HepG2 (cell line): ENCODE measurements around the gene ARTN. TPM values are rescaled to one million over a fixed set of nuclear protein-coding genes. Genes with fewer than 3 reads are reported as not detected.

Source experiments
- ATAC-seq: fragments of 200-7000 bp; cut with Tn5 transposase; 3 replicates; pipeline ENCODE4 v1.9.1; 2020; ENCODE audit warnings: mild to moderate bottlenecking, moderate library complexity
- BruUV-seq: library from RNA; stranded (reverse); fragments of 400-500 nt; replicated peaks from 2 replicates; lab custom pipeline; 2021; lab: Mats Ljungman, UMichigan
- CTCF ChIA-PET: fragments of 300-600 bp; formaldehyde crosslinking; extraction: SDS; loops from one replicate; lab custom pipeline; 2021; ENCODE audit warnings: low total read pairs, inconsistent platforms, low intra/inter-chr PET ratio; lab: Yijun Ruan, JAX
- POLR2A ChIA-PET: fragments of 350-600 bp; sonication (Branson Sonifier 250); formaldehyde crosslinking; loops from one replicate; lab custom pipeline; 2020; ENCODE audit warnings: antibody characterized with exemption, inconsistent platforms; lab: Yijun Ruan, JAX
- DNase-seq: peaks from one replicate; pipeline ENCODE4 v3.0.0-alpha.2; 2015; ENCODE audit warnings: low spot score
- FAIRE-seq: peaks from 3 replicates; lab custom pipeline; 2011; peaks lifted over from hg19 to GRCh38; lab: Jason Lieb, UNC
- H2AFZ ChIP-seq: one replicate; pipeline ENCODE4 v1.6.1; 2011; ENCODE audit warnings: low read length, inconsistent platforms
- H3K27ac ChIP-seq: fragments of 300-600 bp; 3 replicates; pipeline ENCODE4 v1.8.0; 2011; ENCODE audit warnings: mixed run types, mild to moderate bottlenecking, mixed read lengths, low read length, inconsistent platforms; ENCODE audit not compliant: insufficient read depth; ENCODE audit errors: extremely low read length
- H3K27me3 ChIP-seq, 2 experiments: fragments of 200-600 bp in 1 of 2; 2 replicates in 1 of 2; 3 replicates in 1 of 2; pipeline versions ENCODE4 v1.6.0 to v1.8.0; 2011; ENCODE audit warnings: low read length in 2 of 2, mild to moderate bottlenecking in 2 of 2, moderate library complexity in 2 of 2, inconsistent platforms in 1 of 2; ENCODE audit not compliant: insufficient read depth in 2 of 2, control insufficient read depth in 1 of 2
- H3K36me3 ChIP-seq, 2 experiments: fragments of 200-600 bp in 1 of 2; replicated peaks in 1 of 2; 2 replicates in 1 of 2; 3 replicates in 1 of 2; pipeline versions ENCODE4 v1.5.1 to v1.8.0; 2011; ENCODE audit warnings: low read length in 2 of 2, inconsistent platforms in 1 of 2; ENCODE audit not compliant: insufficient read depth in 2 of 2, control insufficient read depth in 1 of 2
- H3K4me1 ChIP-seq: 2 replicates; pipeline ENCODE4 v1.5.1; 2012; ENCODE audit warnings: low read length, inconsistent platforms; ENCODE audit not compliant: insufficient read depth
- H3K4me2 ChIP-seq: 2 replicates; pipeline ENCODE4 v1.6.0; 2011; ENCODE audit warnings: low read depth, low read length, inconsistent platforms
- H3K4me3 ChIP-seq, 3 experiments: fragments of 200-600 bp in 1 of 3; sonication (generic), shearing (Covaris generic) in 1 of 3; replicated peaks in 1 of 3; 2 replicates each; pipeline ENCODE4 v1.5.1; 2011 to 2016; ENCODE audit warnings: low read length in 3 of 3, inconsistent platforms in 2 of 3, low read depth in 2 of 3, mild to moderate bottlenecking in 2 of 3, control low read depth in 1 of 3, mixed read lengths in 1 of 3; ENCODE audit not compliant: insufficient read depth in 1 of 3
- H3K79me2 ChIP-seq: one replicate; pipeline ENCODE4 v1.6.1; 2011; ENCODE audit warnings: low read length, inconsistent platforms; ENCODE audit not compliant: insufficient read depth
- H3K9ac ChIP-seq: 2 replicates; pipeline ENCODE4 v1.6.0; 2011; ENCODE audit warnings: mild to moderate bottlenecking, low read depth, low read length, inconsistent platforms; ENCODE audit not compliant: insufficient read depth
- H3K9me3 ChIP-seq: 2 replicates; pipeline ENCODE4 v1.5.1; 2012; ENCODE audit warnings: mild to moderate bottlenecking, low read length
- H4K20me1 ChIP-seq: 2 replicates; pipeline ENCODE4 v1.6.0; 2011; ENCODE audit warnings: inconsistent platforms, mild to moderate bottlenecking, low read length, moderate library complexity; ENCODE audit not compliant: insufficient read depth
- AKNA ChIP-seq: sonication (generic); formaldehyde crosslinking; IDR thresholded peaks from 2 replicates; pipeline ENCODE4 v1.4.0; 2020; ENCODE audit warnings: missing genetic modification reagents, borderline replicate concordance
- BCL6 ChIP-seq: IDR thresholded peaks from 2 replicates; pipeline ENCODE4 v1.6.1; 2016; ENCODE audit warnings: missing genetic modification reagents, missing compliant biosample characterization
- NR3C1 ChIP-seq: sonication (generic); formaldehyde crosslinking; IDR thresholded peaks from 2 replicates; pipeline ENCODE4 v1.4.0; 2020; ENCODE audit warnings: missing genetic modification reagents
- PREB ChIP-seq: sonication (generic); formaldehyde crosslinking; IDR thresholded peaks from 2 replicates; pipeline ENCODE4 v1.4.0; 2020; ENCODE audit warnings: missing genetic modification reagents
- SMAD3 ChIP-seq: sonication (generic); formaldehyde crosslinking; IDR thresholded peaks from 2 replicates; pipeline ENCODE4 v1.4.0; 2020; ENCODE audit warnings: missing genetic modification reagents
- SMARCC2 ChIP-seq: fragments of 450-650 bp; IDR thresholded peaks from 2 replicates; pipeline ENCODE4 v1.6.1; 2017; ENCODE audit warnings: antibody characterized with exemption, mild to moderate bottlenecking
- TOPORS ChIP-seq: sonication (generic); formaldehyde crosslinking; IDR thresholded peaks from 2 replicates; pipeline ENCODE4 v1.8.0; 2023; ENCODE audit warnings: mild to moderate bottlenecking, missing genetic modification reagents
- ZNF556 ChIP-seq: sonication (generic); formaldehyde crosslinking; IDR thresholded peaks from 2 replicates; pipeline ENCODE4 v1.4.0; 2020; ENCODE audit warnings: mild to moderate bottlenecking, missing genetic modification reagents, borderline replicate concordance
- WGBS: methylation state at CpG from one replicate; pipeline ENCODE4 v1.1.6; 2017; ENCODE audit warnings: low lambda C conversion rate; 5-methylcytosine and 5-hydroxymethylcytosine counted together
- in situ Hi-C: cut with HindIII; loops from 2 replicates; pipeline ENCODE4 v1.10.0; 2017; ENCODE audit warnings: low pct_unique_long_range_greater_than_20kb; ENCODE audit not compliant: extremely low pct_ligation_motif_present
- intact Hi-C: fragments of 100-400 bp; cut with micrococcal nuclease; formaldehyde crosslinking; loops from one replicate; pipeline ENCODE4 v1.10.0; 2022; ENCODE audit not compliant: unreplicated experiment
- polyA plus RNA-seq, 8 experiments: library from polyadenylated mRNA; depleted of rRNA in 3 of 8; stranded (reverse) in 7 of 8; unstranded in 1 of 8; fragments of >200 nt; fragmentation: Illumina TruSeq in 4 of 8; extraction: Trizol in 4 of 8; gene quantifications; 2 replicates each; pipeline versions ENCODE4 v1.2.1 to v1.2.3, GENCODE V29; 2011 to 2016; ENCODE audit warnings: low read depth in 4 of 8, missing spikeins in 1 of 8, mixed read lengths in 1 of 8; ENCODE audit not compliant: insufficient read depth in 1 of 8
- total RNA-seq, 5 experiments: library from RNA; depleted of rRNA; stranded (reverse); fragments of >200 nt; fragmentation: Illumina TruSeq; extraction: Trizol; gene quantifications; 2 replicates each; pipeline ENCODE4 v1.2.3, GENCODE V29; 2016; ENCODE audit warnings: low read depth in 1 of 5
- TF ChIP-seq, protein P1 (sequence below): sonication (generic); formaldehyde crosslinking; IDR thresholded peaks from 2 replicates; pipeline ENCODE4 v1.4.0; 2020; ENCODE audit warnings: mild to moderate bottlenecking, missing genetic modification reagents
- TF ChIP-seq, protein P2 (sequence below): fragments of 450-650 bp; IDR thresholded peaks from 2 replicates; pipeline ENCODE4 v1.6.1; 2016

Gene ARTN
- total and polyA plus RNA-seq, 2 of the 13 experiments (the other 11 are each of a cell fraction or from before 2014, with no cell fraction given): 0.11 to 0.62 TPM

DNA sequence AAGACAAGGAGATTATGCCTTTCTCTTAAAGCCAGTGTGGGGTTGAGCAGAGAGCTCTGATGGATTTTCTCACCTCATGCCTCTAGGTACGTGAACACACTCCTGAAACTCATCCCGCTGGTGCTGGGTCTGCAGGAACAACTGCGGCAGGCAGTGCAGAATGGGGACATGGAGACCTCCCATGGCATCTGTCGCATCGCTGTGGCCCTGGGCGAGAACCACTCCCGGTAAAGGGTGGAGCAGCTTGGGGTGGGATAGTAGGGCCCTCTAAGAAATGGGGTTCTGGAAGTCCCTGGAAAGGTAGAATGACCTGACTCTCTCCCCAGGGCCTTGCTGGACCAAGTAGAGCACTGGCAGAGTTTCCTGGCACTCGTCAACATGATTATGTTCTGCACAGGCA is 22.6 kb downstream of the ARTN start:
- no peaks in the 10 kb centered on the region for H3K9me3 ChIP-seq
- in situ Hi-C loops: no loop called here
- WGBS: 98% methylated on average over 5 of the region's 8 CpGs
- H3K4me1 ChIP-seq: no peaks in the 10 kb centered on the region
- no peak overlapping the region for H2AFZ ChIP-seq
- no peak for DNase-seq
- no peaks in the 10 kb centered on the region for H3K79me2 ChIP-seq
- intact Hi-C loops: no loop called here
- ChIA-PET POLR2A (no interaction called here), CTCF (no interaction called here)
- BruUV-seq: no TSS peak
- H3K4me2 ChIP-seq: no peak overlapping the region
- H3K36me3 ChIP-seq: peaks cover 0 to 21% of the 10 kb centered on the region in 2 experiments; a peak in 2 of 5 replicates
- H4K20me1 ChIP-seq: no peaks in the 10 kb centered on the region
- H3K27me3 ChIP-seq: no peaks in the 10 kb centered on the region
- no peak overlapping the region for H3K4me3 ChIP-seq
- no peak overlapping the region for H3K9ac ChIP-seq
- TF ChIP-seq PREB (CRISPR knock-in tag): no peak
- TF ChIP-seq, protein P1, sequence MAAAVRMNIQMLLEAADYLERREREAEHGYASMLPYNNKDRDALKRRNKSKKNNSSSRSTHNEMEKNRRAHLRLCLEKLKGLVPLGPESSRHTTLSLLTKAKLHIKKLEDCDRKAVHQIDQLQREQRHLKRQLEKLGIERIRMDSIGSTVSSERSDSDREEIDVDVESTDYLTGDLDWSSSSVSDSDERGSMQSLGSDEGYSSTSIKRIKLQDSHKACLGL (CRISPR knock-in tag): no peak
- ATAC-seq: no peak
- no peak for FAIRE-seq
- H3K27ac ChIP-seq: no peak overlapping the region

DNA sequence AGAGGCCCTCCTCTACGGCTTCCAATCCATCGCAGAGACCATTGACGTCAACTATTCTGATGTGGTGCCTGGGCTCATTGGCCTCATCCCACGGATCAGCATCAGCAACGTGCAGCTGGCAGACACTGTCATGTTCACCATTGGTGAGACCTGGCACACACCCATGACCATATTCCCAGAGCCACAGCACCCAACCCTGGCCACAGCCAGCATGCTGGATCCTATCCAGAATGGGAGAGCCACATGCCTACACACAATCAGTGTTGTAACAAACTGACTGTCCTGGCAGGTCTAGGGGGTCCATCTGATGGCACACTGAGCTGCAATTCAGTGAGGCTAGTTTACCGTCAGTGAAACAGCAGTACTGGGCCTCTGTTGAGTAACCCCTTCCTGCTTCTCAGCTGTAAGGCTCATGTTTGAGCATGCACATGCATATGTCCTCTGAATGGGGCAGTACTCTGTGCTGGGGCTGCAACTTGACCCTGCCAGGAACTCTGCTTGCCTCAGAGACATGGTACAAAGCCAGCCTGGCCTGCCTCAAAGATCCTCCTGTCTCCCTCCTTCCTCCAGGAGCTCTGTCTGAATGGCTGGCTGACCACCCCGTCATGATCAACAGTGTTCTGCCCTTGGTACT is 23.9 kb downstream of the ARTN start:
- no peak for FAIRE-seq
- H2AFZ ChIP-seq: no peak overlapping the region
- POLR2A ChIA-PET: no interaction called here
- H3K4me1 ChIP-seq: no peaks in the 10 kb centered on the region
- H3K79me2 ChIP-seq: no peaks in the 10 kb centered on the region
- no peak for ATAC-seq
- no peak overlapping the region for H3K4me3 ChIP-seq
- no peaks in the 10 kb centered on the region for H4K20me1 ChIP-seq
- no peaks in the 10 kb centered on the region for H3K9me3 ChIP-seq
- no TSS peak for BruUV-seq
- H3K4me2 ChIP-seq: no peak overlapping the region
- no peak overlapping the region for H3K27ac ChIP-seq
- H3K27me3 ChIP-seq: no peaks in the 10 kb centered on the region
- peaks cover 4 to 21% of the 10 kb centered on the region in 2 experiments; a peak in 4 of 5 replicates for H3K36me3 ChIP-seq
- H3K9ac ChIP-seq: no peak overlapping the region
- in situ Hi-C loops (no loop called here), intact Hi-C loops (no loop called here)
- CTCF ChIA-PET: no interaction called here
- DNase-seq: no peak
- 95% methylated on average over 6 of the region's 7 CpGs for WGBS
- TF ChIP-seq SMAD3 (no peak), TOPORS (CRISPR knock-in tag) (no peak), ZNF556 (CRISPR knock-in tag) (no peak), SMARCC2 (no peak), AKNA (CRISPR knock-in tag) (no peak), NR3C1 (no peak), BCL6 (CRISPR knock-in tag) (no peak)
- TF ChIP-seq, protein P2, sequence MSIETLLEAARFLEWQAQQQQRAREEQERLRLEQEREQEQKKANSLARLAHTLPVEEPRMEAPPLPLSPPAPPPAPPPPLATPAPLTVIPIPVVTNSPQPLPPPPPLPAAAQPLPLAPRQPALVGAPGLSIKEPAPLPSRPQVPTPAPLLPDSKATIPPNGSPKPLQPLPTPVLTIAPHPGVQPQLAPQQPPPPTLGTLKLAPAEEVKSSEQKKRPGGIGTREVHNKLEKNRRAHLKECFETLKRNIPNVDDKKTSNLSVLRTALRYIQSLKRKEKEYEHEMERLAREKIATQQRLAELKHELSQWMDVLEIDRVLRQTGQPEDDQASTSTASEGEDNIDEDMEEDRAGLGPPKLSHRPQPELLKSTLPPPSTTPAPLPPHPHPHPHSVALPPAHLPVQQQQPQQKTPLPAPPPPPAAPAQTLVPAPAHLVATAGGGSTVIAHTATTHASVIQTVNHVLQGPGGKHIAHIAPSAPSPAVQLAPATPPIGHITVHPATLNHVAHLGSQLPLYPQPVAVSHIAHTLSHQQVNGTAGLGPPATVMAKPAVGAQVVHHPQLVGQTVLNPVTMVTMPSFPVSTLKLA: no peak
